Stimulated activated CD8-positive, alpha-beta memory T cell treated with anti-CD3 and anti-CD28 coated beads, Interleukin-12 subunit alpha, Interleukin-12 subunit beta, amount 100 ng/mL, for 1 hour (primary cell): ENCODE data around the gene CMYA5.

Source experiments
- DNase-seq: peaks from one replicate; pipeline ENCODE4 v3.0.0-alpha.2; 2020; ENCODE audit warnings: low read depth

Gene CMYA5

GRCh38 chr5:79837761-79838551 is 148.3 kb downstream of the CMYA5 start:
- no peak for DNase-seq

GRCh38 chr5:79840084-79840990 is 150.7 kb downstream of the CMYA5 start:
- DNase-seq = no peak

- DNase-seq = no peak
Measured at GRCh38 chr5:79841172-79841571, 151.5 kb downstream of the CMYA5 start.

GRCh38 chr5:79842006-79842881 is 152.6 kb downstream of the CMYA5 start:
- DNase-seq = no peak

- no peak for DNase-seq
Measured at GRCh38 chr5:79842991-79843390, 153.4 kb downstream of the CMYA5 start.

- DNase-seq = no peak
Measured at GRCh38 chr5:79843450-79844388, 154.1 kb downstream of the CMYA5 start.

GRCh38 chr5:79844571-79844970 is 154.9 kb downstream of the CMYA5 start:
- DNase-seq = no peak

- DNase-seq = no peak
Measured at GRCh38 chr5:79845448-79846197, 156.0 kb downstream of the CMYA5 start.

GRCh38 chr5:79846198-79846521 is 156.5 kb downstream of the CMYA5 start:
- no peak for DNase-seq

GRCh38 chr5:79847561-79847960 is 157.9 kb downstream of the CMYA5 start:
- no peak for DNase-seq

GRCh38 chr5:79849061-79849460 is 159.4 kb downstream of the CMYA5 start:
- DNase-seq = no peak
